Measurements from ENCODE around the gene ZGRF1.
A peak's percentile ranks its signal among the peaks of the same experiment; 100 is the strongest.
"Not testable (repeated sequence)": the region's sequence is repeated elsewhere in the genome, so short reads cannot be mapped to it uniquely, and the experiment has no call there.

The ZGRF1 gene

DNA sequence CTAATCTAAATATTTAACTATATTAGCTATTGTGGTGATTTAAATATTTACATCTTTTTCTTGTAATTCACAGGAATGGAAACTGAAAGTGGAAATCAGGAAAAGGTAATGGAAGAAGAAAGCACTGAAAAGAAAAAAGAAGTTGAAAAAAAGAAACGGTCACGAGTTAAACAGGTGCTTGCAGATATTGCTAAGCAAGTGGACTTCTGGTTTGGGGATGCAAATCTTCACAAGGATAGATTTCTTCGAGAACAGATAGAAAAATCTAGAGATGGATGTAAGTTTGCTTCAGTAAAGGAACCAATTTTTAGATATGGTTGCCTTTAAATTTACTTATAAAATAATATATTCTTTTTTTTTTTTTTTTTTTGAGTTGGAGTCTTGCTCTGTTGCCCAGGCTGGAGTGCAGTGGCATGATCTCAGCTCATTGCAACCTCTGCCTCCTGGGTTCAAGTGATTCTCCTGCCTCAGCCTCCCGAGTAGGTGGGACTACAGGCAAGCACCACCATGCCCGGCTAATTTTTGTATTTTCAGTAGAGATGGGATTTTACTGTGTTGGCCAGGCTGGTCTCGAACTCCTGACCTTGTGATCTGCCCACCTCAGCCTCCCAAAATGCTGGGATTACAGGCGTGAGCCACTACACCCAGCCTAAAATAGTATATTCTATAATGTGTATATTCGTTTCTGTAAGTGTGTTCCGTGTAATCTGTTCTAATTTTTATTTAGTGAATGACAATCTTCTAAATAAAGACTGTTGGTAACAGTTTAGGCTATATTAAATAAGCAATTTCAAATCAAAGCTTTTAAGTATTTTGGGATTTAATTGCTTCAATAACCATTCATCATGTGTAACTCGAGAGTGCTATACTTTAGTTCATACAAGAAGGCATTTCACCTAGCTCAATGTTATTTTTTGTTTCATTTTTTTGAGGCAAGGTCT, 8.2 kb upstream of the ZGRF1 start:
- not testable (repeated sequence) for H3K9me3 ChIP-seq (ENCODE audit: control insufficient read depth, low read length); H3K4me3 ChIP-seq (ENCODE audit: extremely low read depth, insufficient read depth, low read length, poor library complexity, severe bottlenecking); H3K4me1 ChIP-seq (ENCODE audit: control insufficient read depth, insufficient read depth, low read length, poor library complexity, severe bottlenecking); H3K27ac ChIP-seq (ENCODE audit: low read depth, low read length, severe bottlenecking)
- H3K36me3 ChIP-seq (ENCODE audit: control insufficient read depth, insufficient read depth, low read length): peaks cover 35% of the 10 kb centered on the region
- WGBS, 2 experiments (ENCODE audit: insufficient coverage in 2 of 2): 73 to 74% methylated on average over 3 to 4 of the region's 10 CpGs

- no peak overlapping the region for H3K4me3 ChIP-seq (ENCODE audit: extremely low read depth, insufficient read depth, low read length, poor library complexity, severe bottlenecking)
- WGBS, 2 experiments (ENCODE audit: insufficient coverage in 2 of 2): 90 to 100% methylated on average over 1 of the region's 2 CpGs
- H3K27ac ChIP-seq (ENCODE audit: low read depth, low read length, severe bottlenecking): no peak overlapping the region
- H3K9me3 ChIP-seq (ENCODE audit: control insufficient read depth, low read length): no peaks in the 10 kb centered on the region
- H3K4me1 ChIP-seq (ENCODE audit: control insufficient read depth, insufficient read depth, low read length, poor library complexity, severe bottlenecking): peaks cover 8% of the 10 kb centered on the region
- peaks cover 28% of the 10 kb centered on the region for H3K36me3 ChIP-seq (ENCODE audit: control insufficient read depth, insufficient read depth, low read length)
Measured at GRCh38 chr4:112642526-112642925, 5.8 kb upstream of the ZGRF1 start.

DNA sequence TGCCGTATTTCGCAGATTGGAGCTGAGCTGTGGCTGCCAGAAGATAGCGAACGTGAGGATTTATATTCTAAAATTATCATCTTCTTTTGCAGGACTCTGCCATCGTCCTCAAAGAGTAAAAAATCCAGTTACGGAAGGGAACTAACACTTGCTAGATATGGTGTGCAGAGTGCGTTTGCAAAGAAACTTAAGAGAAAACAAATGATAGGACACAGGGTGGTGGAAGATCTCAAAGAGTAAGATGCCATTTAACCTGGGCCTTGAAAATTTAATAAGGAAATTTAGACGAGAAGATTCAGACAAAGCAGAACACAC, 800 bp upstream of the ZGRF1 start:
- WGBS, 2 experiments (ENCODE audit: insufficient coverage in 2 of 2): 6 to 9% methylated on average over 3 to 5 of the region's 8 CpGs
- H3K4me1 ChIP-seq (ENCODE audit: control insufficient read depth, insufficient read depth, low read length, poor library complexity, severe bottlenecking): peaks cover 4% of the 10 kb centered on the region
- H3K27ac ChIP-seq (ENCODE audit: low read depth, low read length, severe bottlenecking): peak overlapping the region; percentile 97
- peaks cover 8% of the 10 kb centered on the region for H3K36me3 ChIP-seq (ENCODE audit: control insufficient read depth, insufficient read depth, low read length)
- no peaks in the 10 kb centered on the region for H3K9me3 ChIP-seq (ENCODE audit: control insufficient read depth, low read length)
- H3K4me3 ChIP-seq (ENCODE audit: extremely low read depth, insufficient read depth, low read length, poor library complexity, severe bottlenecking): peak overlapping the region; percentile 82

DNA sequence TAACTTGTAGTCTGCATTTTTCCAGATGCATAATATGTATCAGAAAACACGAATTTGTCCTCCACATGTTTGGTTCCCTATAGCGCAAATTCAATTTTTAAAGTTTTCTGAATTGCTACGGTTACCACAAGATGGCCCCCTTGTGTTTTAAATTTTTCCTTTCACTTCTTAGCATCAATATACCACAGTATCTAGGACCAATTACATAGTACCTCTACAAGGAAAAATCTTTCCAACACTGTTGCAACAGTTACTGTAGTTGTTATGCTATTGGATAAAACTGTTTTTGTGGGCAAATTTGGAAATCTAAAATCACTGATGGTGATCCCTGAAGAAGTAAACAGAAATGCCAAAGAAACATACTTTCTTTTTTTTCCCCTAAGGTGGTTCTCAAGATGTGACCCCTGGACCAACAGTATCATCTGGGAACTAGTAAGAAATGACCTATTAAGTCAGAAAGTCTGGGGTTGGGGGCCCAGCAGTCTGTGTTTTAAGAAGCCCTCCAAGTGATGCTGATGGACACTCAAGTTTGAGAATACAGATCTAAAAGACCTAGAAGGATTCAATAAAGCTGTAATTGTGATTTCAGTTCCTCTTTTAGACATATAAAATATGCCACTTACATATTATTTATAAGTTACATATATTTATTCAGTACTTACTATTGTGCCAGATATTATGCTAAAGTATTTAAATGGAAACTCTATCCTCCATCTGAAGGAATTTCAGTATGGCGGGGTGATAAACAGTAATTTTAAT, 3.1 kb downstream of the ZGRF1 start:
- Histone ChIP-seq H3K4me1 (ENCODE audit: control insufficient read depth, insufficient read depth, low read length, poor library complexity, severe bottlenecking) (peaks cover 4% of the 10 kb centered on the region), H3K36me3 (ENCODE audit: control insufficient read depth, insufficient read depth, low read length) (peaks cover 30% of the 10 kb centered on the region), H3K9me3 (ENCODE audit: control insufficient read depth, low read length) (no peaks in the 10 kb centered on the region), H3K27ac (ENCODE audit: low read depth, low read length, severe bottlenecking) (no peak overlapping the region), H3K4me3 (ENCODE audit: extremely low read depth, insufficient read depth, low read length, poor library complexity, severe bottlenecking) (no peak overlapping the region)
- WGBS, 2 experiments (ENCODE audit: insufficient coverage in 2 of 2): 26 to 38% methylated on average over 3 of the region's 4 CpGs

DNA sequence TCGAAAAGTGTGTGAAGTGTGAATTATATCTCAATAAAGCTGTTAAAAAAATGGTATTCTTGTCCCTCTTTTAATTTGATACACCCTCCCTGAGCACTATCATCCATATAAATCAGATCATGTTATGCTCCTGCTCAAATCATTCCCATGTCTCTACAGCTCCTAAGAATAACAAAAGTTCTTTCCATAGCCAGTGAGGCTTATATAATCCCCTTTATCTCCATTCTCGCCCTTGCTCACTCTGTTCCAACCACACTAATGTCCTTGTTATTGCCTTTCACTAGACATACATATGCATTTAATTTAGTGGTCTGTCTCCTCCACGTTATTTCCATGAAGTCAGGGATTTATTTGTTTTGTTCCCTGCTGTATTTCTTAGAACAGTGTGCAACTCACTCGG, 10.5 kb downstream of the ZGRF1 start:
- Histone ChIP-seq H3K27ac (ENCODE audit: low read depth, low read length, severe bottlenecking) (no peak overlapping the region), H3K36me3 (ENCODE audit: control insufficient read depth, insufficient read depth, low read length) (peaks cover 51% of the 10 kb centered on the region)
- 83 to 100% methylated on average over 2 of the region's 4 CpGs for WGBS, 2 experiments (ENCODE audit: insufficient coverage in 2 of 2)

DNA sequence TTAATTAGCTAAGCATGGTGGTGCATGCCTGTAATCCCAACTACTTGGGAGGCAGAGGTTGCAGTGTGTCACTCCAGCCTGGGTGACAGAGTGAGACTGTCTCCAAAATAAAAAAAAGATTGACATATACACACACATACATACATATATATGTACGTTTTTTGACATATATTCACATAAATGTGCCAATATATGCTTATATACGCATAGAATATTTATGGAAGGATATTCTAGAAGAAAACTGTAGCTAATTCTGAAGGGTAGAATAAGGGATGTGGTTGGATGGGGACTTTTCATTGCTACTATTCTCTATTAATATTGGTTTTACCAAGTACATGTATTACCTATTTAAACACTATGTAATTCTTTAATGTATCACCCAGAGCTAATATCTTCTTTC, 19.7 kb downstream of the ZGRF1 start:
- Histone ChIP-seq H3K9me3 (ENCODE audit: control insufficient read depth, low read length) (no peaks in the 10 kb centered on the region), H3K27ac (ENCODE audit: low read depth, low read length, severe bottlenecking) (no peak overlapping the region), H3K4me1 (ENCODE audit: control insufficient read depth, insufficient read depth, low read length, poor library complexity, severe bottlenecking) (no peaks in the 10 kb centered on the region), H3K36me3 (ENCODE audit: control insufficient read depth, insufficient read depth, low read length) (peaks cover 43% of the 10 kb centered on the region), H3K4me3 (ENCODE audit: extremely low read depth, insufficient read depth, low read length, poor library complexity, severe bottlenecking) (no peak overlapping the region)
- no CpG with 5 or more reads among the region's 2 CpGs for whole genome bisulfite sequencing, 2 experiments (ENCODE audit: insufficient coverage in 2 of 2)

More for the DNA sequence above, 10.5 kb downstream of the ZGRF1 start:
- H3K4me3 ChIP-seq (ENCODE audit: extremely low read depth, insufficient read depth, low read length, poor library complexity, severe bottlenecking): no peak overlapping the region
- H3K4me1 ChIP-seq (ENCODE audit: control insufficient read depth, insufficient read depth, low read length, poor library complexity, severe bottlenecking): no peaks in the 10 kb centered on the region
- H3K9me3 ChIP-seq (ENCODE audit: control insufficient read depth, low read length): no peaks in the 10 kb centered on the region

DNA sequence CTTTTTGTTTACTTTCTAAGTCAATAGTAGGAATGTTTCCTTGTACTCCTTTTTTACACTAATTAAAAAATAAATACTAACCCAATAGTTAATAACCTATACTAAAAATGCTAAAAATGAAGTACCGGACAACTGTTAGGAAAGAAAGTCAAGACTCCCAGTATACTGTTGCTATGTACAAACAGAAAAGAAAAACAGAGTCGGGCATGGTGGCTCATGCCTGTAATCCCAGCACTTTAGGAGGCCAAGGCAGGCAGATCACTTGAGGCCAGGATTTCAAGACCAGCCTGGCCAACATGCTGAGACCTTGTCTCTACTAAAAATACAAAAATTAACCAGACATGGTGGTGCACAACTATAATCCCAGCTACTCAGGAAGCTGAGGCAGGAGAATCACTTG, 23.9 kb downstream of the ZGRF1 start:
- not testable (repeated sequence) for H3K9me3 ChIP-seq (ENCODE audit: control insufficient read depth, low read length); H3K4me3 ChIP-seq (ENCODE audit: extremely low read depth, insufficient read depth, low read length, poor library complexity, severe bottlenecking); H3K27ac ChIP-seq (ENCODE audit: low read depth, low read length, severe bottlenecking); H3K4me1 ChIP-seq (ENCODE audit: control insufficient read depth, insufficient read depth, low read length, poor library complexity, severe bottlenecking)
- peaks cover 51% of the 10 kb centered on the region for H3K36me3 ChIP-seq (ENCODE audit: control insufficient read depth, insufficient read depth, low read length)
- 95 to 100% methylated on average over 1 to 2 of the region's 2 CpGs for WGBS, 2 experiments (ENCODE audit: insufficient coverage in 2 of 2)

DNA sequence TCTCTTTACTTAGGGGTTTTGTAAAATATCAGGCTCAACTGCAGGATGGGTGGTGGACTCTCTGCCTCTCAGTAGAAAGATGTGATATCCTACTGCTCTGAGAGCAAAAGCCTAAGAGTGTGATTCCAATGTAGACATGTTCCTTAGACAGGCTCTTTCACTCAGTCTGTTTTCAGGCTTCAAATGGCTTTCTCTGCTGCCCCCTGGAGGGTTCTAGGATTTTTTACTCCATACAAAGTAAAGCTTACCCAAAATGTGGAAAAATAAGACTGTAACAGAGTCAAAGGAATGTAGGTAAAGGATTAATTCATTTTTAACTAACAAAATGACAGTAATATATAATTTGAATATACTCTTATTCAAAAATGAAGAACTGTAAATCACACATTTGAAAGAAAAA, 32.1 kb downstream of the ZGRF1 start:
- Histone ChIP-seq H3K9me3 (ENCODE audit: control insufficient read depth, low read length) (no peaks in the 10 kb centered on the region), H3K4me3 (ENCODE audit: extremely low read depth, insufficient read depth, low read length, poor library complexity, severe bottlenecking) (no peak overlapping the region), H3K4me1 (ENCODE audit: control insufficient read depth, insufficient read depth, low read length, poor library complexity, severe bottlenecking) (no peaks in the 10 kb centered on the region), H3K36me3 (ENCODE audit: control insufficient read depth, insufficient read depth, low read length) (peaks cover 46% of the 10 kb centered on the region), H3K27ac (ENCODE audit: low read depth, low read length, severe bottlenecking) (no peak overlapping the region)

- Histone ChIP-seq H3K27ac (ENCODE audit: low read depth, low read length, severe bottlenecking) (no peak overlapping the region), H3K36me3 (ENCODE audit: control insufficient read depth, insufficient read depth, low read length) (peaks cover 13% of the 10 kb centered on the region), H3K4me1 (ENCODE audit: control insufficient read depth, insufficient read depth, low read length, poor library complexity, severe bottlenecking) (peaks cover 2% of the 10 kb centered on the region), H3K9me3 (ENCODE audit: control insufficient read depth, low read length) (no peaks in the 10 kb centered on the region), H3K4me3 (ENCODE audit: extremely low read depth, insufficient read depth, low read length, poor library complexity, severe bottlenecking) (no peak overlapping the region)
- no CpG with 5 or more reads among the region's 1 CpG for WGBS, 2 experiments (ENCODE audit: insufficient coverage in 2 of 2)
Measured at GRCh38 chr4:112594993-112595392, 41.7 kb downstream of the ZGRF1 start.

GRCh38 chr4:112593438-112594133, 43.1 kb downstream of the ZGRF1 start:
- Histone ChIP-seq H3K4me3 (ENCODE audit: extremely low read depth, insufficient read depth, low read length, poor library complexity, severe bottlenecking) (no peak overlapping the region), H3K4me1 (ENCODE audit: control insufficient read depth, insufficient read depth, low read length, poor library complexity, severe bottlenecking) (peaks cover 11% of the 10 kb centered on the region)

More at GRCh38 chr4:112593438-112594133, 43.1 kb downstream of the ZGRF1 start:
- WGBS, 2 experiments (ENCODE audit: insufficient coverage in 2 of 2): 91 to 94% methylated on average over 4 to 5 of the region's 5 CpGs
- peaks cover 9% of the 10 kb centered on the region for H3K36me3 ChIP-seq (ENCODE audit: control insufficient read depth, insufficient read depth, low read length)
- H3K9me3 ChIP-seq (ENCODE audit: control insufficient read depth, low read length): no peaks in the 10 kb centered on the region
- H3K27ac ChIP-seq (ENCODE audit: low read depth, low read length, severe bottlenecking): no peak overlapping the region

Measured in mesodermal cell (in vitro differentiated cells).